Omental fat pad (tissue), 4 donors: Measurements from ENCODE around the gene PLXND1. TPM values are rescaled to one million over a fixed set of nuclear protein-coding genes. Genes with fewer than 3 reads are reported as not detected.

Experiments
- ATAC-seq: fragments of 150-250 bp; one replicate; pipeline ENCODE4 v1.9.1; 2016; ENCODE audit warnings: mild to moderate bottlenecking, moderate library complexity; ENCODE audit not compliant: low FRiP score
- DNase-seq: peaks from one replicate; pipeline ENCODE4 v3.0.0-alpha.2; 2019; ENCODE audit warnings: low spot score
- CTCF ChIP-seq, 3 donors: fragments of 450-650 bp; IDR thresholded peaks; one replicate each; pipeline ENCODE4 v1.5.1; 2016 to 2017; ENCODE audit warnings: antibody characterized with exemption in 3 of 3, mild to moderate bottlenecking in 3 of 3, moderate library complexity in 2 of 3
- total RNA-seq, 4 donors: library from RNA; depleted of rRNA; stranded (reverse); fragments of >200 nt; gene quantifications; one replicate each; pipeline ENCODE4 v1.1.0, GENCODE V29; 2016

PLXND1 gene
- total RNA-seq, 4 donors from 2014 or later: 82.7 to 364 (median 170) TPM

- TF ChIP-seq CTCF (IDR thresholded peaks at IDR 0.05): no peak
- no peak for DNase-seq
- peak; percentile 11 for ATAC-seq
These were observed 6.9 kb downstream of the PLXND1 start for GRCh38 chr3:129599607-129600006.

DNA sequence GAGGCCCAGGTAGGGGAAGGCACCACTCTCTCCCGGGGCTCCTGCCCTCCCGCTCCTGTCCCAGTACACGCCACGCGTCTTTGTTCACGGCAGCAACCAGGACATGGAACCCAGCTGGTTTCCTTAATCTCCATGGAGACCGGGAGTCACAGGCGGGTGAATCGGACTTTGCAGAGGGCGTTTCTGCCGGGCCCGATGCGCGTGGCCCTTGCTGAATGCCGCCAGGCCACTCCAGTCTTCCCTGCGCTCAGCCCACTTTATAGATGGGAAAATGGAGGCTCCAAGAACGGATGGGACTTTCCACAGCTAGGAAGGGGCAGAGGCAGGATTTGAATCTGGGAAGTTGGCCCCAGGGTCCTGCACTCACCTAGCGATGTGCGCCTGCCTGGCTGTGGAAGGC, 7.4 kb downstream of the PLXND1 start:
- TF ChIP-seq CTCF (IDR thresholded peaks at IDR 0.05): no peak
- no peak for ATAC-seq
- DNase-seq: no peak

- no peak for TF ChIP-seq CTCF (IDR thresholded peaks at IDR 0.05)
- ATAC-seq (no peak), DNase-seq (no peak)
These were observed 8.0 kb downstream of the PLXND1 start for GRCh38 chr3:129598484-129598883.

- no peak for TF ChIP-seq CTCF (IDR thresholded peaks at IDR 0.05)
- ATAC-seq (no peak), DNase-seq (no peak)
These were observed 8.5 kb downstream of the PLXND1 start for GRCh38 chr3:129598000-129598381.

GRCh38 chr3:129597087-129597999, 9.1 kb downstream of the PLXND1 start:
- no peak for TF ChIP-seq CTCF (IDR thresholded peaks at IDR 0.05)
- ATAC-seq (no peak), DNase-seq (no peak)

DNA sequence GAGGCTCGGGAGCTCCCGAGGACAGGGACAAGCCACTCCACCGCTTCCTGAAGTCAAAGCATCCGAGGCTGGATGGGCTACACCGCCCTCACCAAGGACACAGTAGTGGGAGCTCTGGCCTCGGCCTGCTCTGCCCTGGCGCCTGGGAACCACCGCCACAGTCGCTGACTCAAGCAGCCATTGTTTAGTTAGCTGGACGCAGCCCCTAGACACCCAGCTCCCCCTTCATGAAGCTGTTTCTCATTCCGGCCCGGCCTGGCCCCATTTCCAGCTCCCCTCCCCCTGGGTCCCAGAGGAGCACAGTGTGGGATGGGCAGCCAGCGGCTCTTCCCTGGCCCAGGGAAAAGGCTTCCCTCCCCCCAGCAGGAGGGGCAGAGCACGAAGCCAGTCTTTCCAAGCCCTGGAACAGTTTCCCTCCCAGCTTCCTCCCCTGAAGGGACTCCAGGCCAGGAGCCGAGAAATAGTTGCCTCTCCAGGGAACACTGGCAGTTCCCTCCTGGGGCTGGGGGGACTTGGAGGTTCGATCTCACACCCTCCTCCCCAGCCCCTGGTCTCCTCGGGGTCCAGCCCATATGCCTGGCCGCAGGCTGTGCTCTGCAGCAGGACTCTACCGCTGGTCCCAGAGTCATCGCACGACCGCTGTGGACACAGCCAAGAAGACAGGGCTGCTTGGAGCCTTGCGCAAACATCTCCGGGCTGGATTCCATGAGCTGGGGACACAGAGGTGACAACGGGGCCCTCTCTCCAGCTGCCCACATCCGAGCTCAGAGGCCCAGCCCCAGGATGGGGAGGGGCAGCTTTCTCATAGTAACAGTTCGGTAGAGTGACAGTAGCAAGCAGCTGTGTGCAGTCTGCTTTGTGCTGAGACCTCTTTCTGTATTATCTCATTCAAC, 10.0 kb downstream of the PLXND1 start:
- no peak for DNase-seq
- peak; percentile 33 for ATAC-seq
- TF ChIP-seq CTCF (IDR thresholded peaks at IDR 0.05): no peak
